ENCODE results near the gene DUT. TPM values are rescaled to one million over a fixed set of nuclear protein-coding genes. Genes with fewer than 3 reads are reported as not detected.

The DUT gene
- total and polyA plus RNA-seq, 2 of the 8 experiments (the other 6 are each of a cell fraction or from before 2014, with no cell fraction given): 71.5 to 246 TPM

DNA sequence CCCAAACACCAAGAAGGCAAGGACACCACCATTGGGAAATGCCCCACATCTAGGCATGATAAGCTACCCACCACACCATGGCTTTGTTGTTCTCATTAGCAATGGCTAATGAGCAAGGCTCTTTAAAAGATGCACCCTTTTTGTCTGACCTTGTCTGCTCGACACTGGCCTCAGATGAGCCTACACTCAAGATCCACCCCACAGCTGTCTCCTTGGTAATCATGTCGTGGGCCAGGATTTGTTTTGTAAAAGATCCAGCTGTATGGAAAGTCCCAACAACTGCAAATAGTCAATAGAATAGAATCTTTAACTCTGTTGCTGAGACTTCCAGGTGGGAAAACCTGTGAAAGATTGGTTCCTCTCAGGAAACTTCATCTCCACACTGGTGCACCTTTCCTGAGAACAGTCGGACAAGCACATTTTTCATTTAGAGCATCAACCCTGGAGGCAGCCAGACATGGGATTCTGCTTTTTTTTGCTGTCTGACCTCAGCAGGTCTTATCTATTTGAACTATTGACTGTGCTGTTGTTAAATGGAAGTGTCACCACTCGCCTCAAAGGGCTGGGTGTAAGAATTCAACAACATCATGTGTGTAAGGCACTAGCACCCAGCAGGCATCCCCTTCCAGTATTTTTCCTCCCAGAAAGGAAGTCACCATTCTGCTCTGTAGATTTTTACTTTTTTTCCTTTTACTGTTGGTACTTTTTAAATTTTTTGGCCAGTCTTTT, 35.5 kb downstream of the DUT start (continued):
- TF ChIP-seq EZH2 (IDR thresholded peaks at IDR 0.05; ENCODE audit: low read depth, low read length, severe bottlenecking) (no peak), ASH2L (IDR thresholded peaks at IDR 0.05; ENCODE audit: low read length) (no peak), CHD7 (IDR thresholded peaks at IDR 0.05; ENCODE audit: insufficient replicate concordance, low read length) (no peak), ATF2 (IDR thresholded peaks at IDR 0.05; ENCODE audit: low read length) (no peak), BRCA1 (IDR thresholded peaks at IDR 0.05; ENCODE audit: low read depth, low read length) (no peak), GTF2F1 (IDR thresholded peaks at IDR 0.05; ENCODE audit: borderline replicate concordance, low read depth, low read length) (no peak), TAF1 (IDR thresholded peaks at IDR 0.05; ENCODE audit: low read depth, low read length) (no peak), CREB1 (IDR thresholded peaks at IDR 0.05) (no peak), SIX5 (IDR thresholded peaks at IDR 0.05; ENCODE audit: low read depth, low read length) (no peak)

Data from H1 (cell line).